HG03175 (cell line): Measurements from ENCODE around the gene ATOSB.

Source experiments
- ATAC-seq: cut with Tn5 transposase; IDR thresholded peaks from one replicate; pipeline ENCODE4 v1.9.1; 2021; ENCODE audit warnings: mild to moderate bottlenecking, moderate library complexity; ENCODE audit not compliant: unreplicated experiment

ATOSB gene

GRCh38 chr9:35054871-35055644 lies 60.6 kb downstream of the ATOSB start:
- ATAC-seq = no peak

GRCh38 chr9:35054185-35054835 lies 61.4 kb downstream of the ATOSB start:
- ATAC-seq = no peak
